HepG2 (cell line): ENCODE data around the gene WDR7. TPM values are rescaled to one million over a fixed set of nuclear protein-coding genes. Genes with fewer than 3 reads are reported as not detected.

ENCODE experiments used
- AKAP8 ChIP-seq: sonication (generic); formaldehyde crosslinking; IDR thresholded peaks from 2 replicates; pipeline ENCODE4 v1.5.1; 2020; ENCODE audit warnings: mild to moderate bottlenecking, missing genetic modification reagents
- CBX5 ChIP-seq: sonication (generic); formaldehyde crosslinking; IDR thresholded peaks from 2 replicates; pipeline ENCODE4 v1.4.0; 2020; ENCODE audit warnings: missing genetic modification reagents, borderline replicate concordance
- ESRRA ChIP-seq: sonication (generic); formaldehyde crosslinking; IDR thresholded peaks from 2 replicates; pipeline ENCODE4 v1.5.1; 2020; ENCODE audit warnings: mild to moderate bottlenecking, low read depth, missing genetic modification reagents
- HCFC1 ChIP-seq: fragments of 150-350 bp; IDR thresholded peaks from 2 replicates; pipeline ENCODE4 v1.6.1; 2014; ENCODE audit warnings: low read depth, low read length
- IRF1 ChIP-seq: sonication (generic); formaldehyde crosslinking; IDR thresholded peaks from 2 replicates; pipeline ENCODE4 v1.4.0; 2020; ENCODE audit warnings: low read depth, mild to moderate bottlenecking, missing genetic modification reagents
- MAFK ChIP-seq, 2 experiments: IDR thresholded peaks in 1 of 2; conservative IDR thresholded peaks in 1 of 2; 2 replicates each; pipeline ENCODE4 v1.6.1; 2011; ENCODE audit warnings: improper control_type of control experiment in 2 of 2, low read length in 2 of 2
- MATR3 ChIP-seq: sonication (generic); formaldehyde crosslinking; IDR thresholded peaks from 2 replicates; pipeline ENCODE4 v1.4.0; 2020; ENCODE audit warnings: missing genetic modification reagents
- NR2C2 ChIP-seq: sonication (generic); formaldehyde crosslinking; IDR thresholded peaks from 2 replicates; pipeline ENCODE4 v1.4.0; 2020; ENCODE audit warnings: missing genetic modification reagents, mild to moderate bottlenecking, moderate library complexity, borderline replicate concordance
- POLR2AphosphoS2 ChIP-seq: IDR thresholded peaks from 2 replicates; pipeline ENCODE4 v1.6.1; 2011; ENCODE audit warnings: low read depth, low read length, improper control_type of control experiment
- RBM39 ChIP-seq: fragments of 200-400 bp; formaldehyde crosslinking; IDR thresholded peaks from one replicate; pipeline ENCODE4 v1.6.1; 2018; ENCODE audit warnings: antibody characterized with exemption, mild to moderate bottlenecking, low read depth, low read length; ENCODE audit not compliant: poor library complexity, severe bottlenecking
- ZGPAT ChIP-seq: IDR thresholded peaks from 2 replicates; pipeline ENCODE4 v1.6.1; 2016; ENCODE audit warnings: mild to moderate bottlenecking
- ZNF10 ChIP-seq: sonication (generic); formaldehyde crosslinking; IDR thresholded peaks from 2 replicates; pipeline ENCODE4 v1.4.0; 2020; ENCODE audit warnings: mild to moderate bottlenecking, low read depth, missing genetic modification reagents, borderline replicate concordance
- ZNF12 ChIP-seq: sonication (generic); formaldehyde crosslinking; IDR thresholded peaks from 2 replicates; pipeline ENCODE4 v1.5.0; 2020; ENCODE audit warnings: missing genetic modification reagents
- ZNF230 ChIP-seq: sonication (generic); formaldehyde crosslinking; IDR thresholded peaks from 2 replicates; pipeline ENCODE4 v1.4.0; 2020; ENCODE audit warnings: mild to moderate bottlenecking, missing genetic modification reagents
- ZNF816 ChIP-seq: sonication (generic); formaldehyde crosslinking; IDR thresholded peaks from 2 replicates; pipeline ENCODE4 v1.8.0; 2022; ENCODE audit warnings: missing genetic modification reagents, mild to moderate bottlenecking, borderline replicate concordance
- polyA plus RNA-seq, 8 experiments: library from polyadenylated mRNA; depleted of rRNA in 3 of 8; stranded (reverse) in 7 of 8; unstranded in 1 of 8; fragments of >200 nt; fragmentation: Illumina TruSeq in 4 of 8; extraction: Trizol in 4 of 8; gene quantifications; 2 replicates each; pipeline versions ENCODE4 v1.2.1 to v1.2.3, GENCODE V29; 2011 to 2016; ENCODE audit warnings: low read depth in 4 of 8, missing spikeins in 1 of 8, mixed read lengths in 1 of 8; ENCODE audit not compliant: insufficient read depth in 1 of 8
- total RNA-seq, 5 experiments: library from RNA; depleted of rRNA; stranded (reverse); fragments of >200 nt; fragmentation: Illumina TruSeq; extraction: Trizol; gene quantifications; 2 replicates each; pipeline ENCODE4 v1.2.3, GENCODE V29; 2016; ENCODE audit warnings: low read depth in 1 of 5
- TF ChIP-seq, protein P1 (sequence below): sonication (generic); formaldehyde crosslinking; IDR thresholded peaks from 2 replicates; pipeline ENCODE4 v1.9.0; 2021; ENCODE audit warnings: missing genetic modification reagents, mild to moderate bottlenecking, borderline replicate concordance
- TF ChIP-seq, protein P2 (sequence below): IDR thresholded peaks from 2 replicates; pipeline ENCODE4 v1.6.1; 2016
- TF ChIP-seq, protein P3 (sequence below): IDR thresholded peaks from 2 replicates; pipeline ENCODE4 v1.6.1; 2016; ENCODE audit warnings: low read depth

Gene WDR7
- total and polyA plus RNA-seq, 2 of the 13 experiments (the other 11 are each of a cell fraction or from before 2014, with no cell fraction given): 2.0 to 7.8 TPM

DNA sequence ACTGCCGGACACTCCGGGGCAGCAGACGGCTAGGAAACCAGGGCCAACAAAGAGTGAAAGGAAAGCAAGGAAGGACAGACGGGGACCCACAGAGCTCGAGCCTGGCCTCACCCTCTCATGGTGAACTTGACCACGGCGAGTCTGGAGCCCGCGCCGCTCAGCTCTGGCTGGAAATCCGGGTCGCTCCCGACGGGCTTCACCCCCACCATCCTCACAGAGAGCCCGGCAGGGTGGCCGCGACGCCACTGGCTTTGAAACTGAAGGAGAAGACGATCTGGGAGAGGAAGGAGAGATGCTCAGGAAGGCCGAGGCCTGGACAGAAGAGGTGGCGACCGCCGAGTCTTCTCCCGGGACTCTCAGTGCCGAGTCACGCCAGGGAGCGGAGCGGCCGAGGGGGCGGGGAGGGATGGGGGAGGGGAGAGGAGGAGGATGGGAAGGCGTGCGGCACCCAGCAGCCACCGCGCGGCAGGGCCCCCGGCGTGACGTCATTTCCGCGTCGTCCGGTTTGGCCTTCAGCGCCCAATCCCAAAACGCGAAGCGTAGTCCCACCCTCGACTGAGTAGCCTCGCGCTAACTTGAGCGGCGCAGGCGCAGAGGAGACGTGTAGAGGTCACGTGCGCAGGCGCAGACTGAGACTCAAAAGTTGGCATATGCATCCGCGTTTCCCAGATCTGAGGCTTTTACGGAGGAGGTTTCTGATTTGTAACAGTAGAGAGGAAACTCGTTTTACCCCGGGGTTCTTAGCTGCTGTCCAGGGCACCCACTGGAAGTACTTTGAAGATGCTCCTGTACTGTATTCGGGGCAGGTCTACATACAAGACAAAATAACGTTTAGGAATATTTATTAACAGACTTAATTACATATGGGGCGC lies 12.7 kb upstream of the WDR7 start, which contains the start of gene TXNL1 (continued):
- TF ChIP-seq ZNF10 (CRISPR knock-in tag) (no peak), POLR2AphosphoS2 (0 out of 2 replicates have a peak, but pooled peaks have one; percentile 53), RBM39 (peak; percentile 53), ZNF230 (CRISPR knock-in tag) (no peak), ZNF12 (CRISPR knock-in tag) (no peak), AKAP8 (CRISPR knock-in tag) (no peak), ZGPAT (CRISPR knock-in tag) (peak; percentile 90), CBX5 (CRISPR knock-in tag) (peak; percentile 50; the same call in 1 of the 2 replicates), ZNF816 (0 out of 2 replicates have a peak, but pooled peaks have one; percentile 42), ESRRA (CRISPR knock-in tag) (0 out of 2 replicates have a peak, but pooled peaks have one; percentile 13), HCFC1 (peak; percentile 68), MATR3 (no peak), IRF1 (CRISPR knock-in tag) (no peak), MAFK (conservative IDR thresholded peaks at IDR 0.05 in 1 of 2, IDR thresholded peaks at IDR 0.05 in 1 of 2; ENCODE audit: low read length in 2 of 2) (peak in 1 of 2 experiments; percentile 37; a peak in 2 of 4 replicates), NR2C2 (CRISPR knock-in tag) (peak; percentile 88)
- TF ChIP-seq, protein P1, sequence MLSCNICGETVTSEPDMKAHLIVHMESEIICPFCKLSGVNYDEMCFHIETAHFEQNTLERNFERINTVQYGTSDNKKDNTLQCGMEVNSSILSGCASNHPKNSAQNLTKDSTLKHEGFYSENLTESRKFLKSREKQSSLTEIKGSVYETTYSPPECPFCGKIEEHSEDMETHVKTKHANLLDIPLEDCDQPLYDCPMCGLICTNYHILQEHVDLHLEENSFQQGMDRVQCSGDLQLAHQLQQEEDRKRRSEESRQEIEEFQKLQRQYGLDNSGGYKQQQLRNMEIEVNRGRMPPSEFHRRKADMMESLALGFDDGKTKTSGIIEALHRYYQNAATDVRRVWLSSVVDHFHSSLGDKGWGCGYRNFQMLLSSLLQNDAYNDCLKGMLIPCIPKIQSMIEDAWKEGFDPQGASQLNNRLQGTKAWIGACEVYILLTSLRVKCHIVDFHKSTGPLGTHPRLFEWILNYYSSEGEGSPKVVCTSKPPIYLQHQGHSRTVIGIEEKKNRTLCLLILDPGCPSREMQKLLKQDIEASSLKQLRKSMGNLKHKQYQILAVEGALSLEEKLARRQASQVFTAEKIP: no peak
- TF ChIP-seq, protein P2, sequence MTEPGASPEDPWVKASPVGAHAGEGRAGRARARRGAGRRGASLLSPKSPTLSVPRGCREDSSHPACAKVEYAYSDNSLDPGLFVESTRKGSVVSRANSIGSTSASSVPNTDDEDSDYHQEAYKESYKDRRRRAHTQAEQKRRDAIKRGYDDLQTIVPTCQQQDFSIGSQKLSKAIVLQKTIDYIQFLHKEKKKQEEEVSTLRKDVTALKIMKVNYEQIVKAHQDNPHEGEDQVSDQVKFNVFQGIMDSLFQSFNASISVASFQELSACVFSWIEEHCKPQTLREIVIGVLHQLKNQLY: no peak; the same call in 1 of the 2 replicates
- TF ChIP-seq, protein P3, sequence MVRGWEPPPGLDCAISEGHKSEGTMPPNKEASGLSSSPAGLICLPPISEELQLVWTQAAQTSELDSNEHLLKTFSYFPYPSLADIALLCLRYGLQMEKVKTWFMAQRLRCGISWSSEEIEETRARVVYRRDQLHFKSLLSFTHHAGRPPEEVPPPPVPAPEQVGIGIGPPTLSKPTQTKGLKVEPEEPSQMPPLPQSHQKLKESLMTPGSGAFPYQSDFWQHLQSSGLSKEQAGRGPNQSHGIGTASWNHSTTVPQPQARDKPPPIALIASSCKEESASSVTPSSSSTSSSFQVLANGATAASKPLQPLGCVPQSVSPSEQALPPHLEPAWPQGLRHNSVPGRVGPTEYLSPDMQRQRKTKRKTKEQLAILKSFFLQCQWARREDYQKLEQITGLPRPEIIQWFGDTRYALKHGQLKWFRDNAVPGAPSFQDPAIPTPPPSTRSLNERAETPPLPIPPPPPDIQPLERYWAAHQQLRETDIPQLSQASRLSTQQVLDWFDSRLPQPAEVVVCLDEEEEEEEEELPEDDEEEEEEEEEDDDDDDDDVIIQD: peak; percentile 81; the same call in 1 of the 2 replicates
